ENCODE results near the gene MRM1. TPM values are rescaled to one million over a fixed set of nuclear protein-coding genes. Genes with fewer than 3 reads are reported as not detected.
A peak's percentile ranks its signal among the peaks of the same experiment; 100 is the strongest.

MRM1 gene, protein sequence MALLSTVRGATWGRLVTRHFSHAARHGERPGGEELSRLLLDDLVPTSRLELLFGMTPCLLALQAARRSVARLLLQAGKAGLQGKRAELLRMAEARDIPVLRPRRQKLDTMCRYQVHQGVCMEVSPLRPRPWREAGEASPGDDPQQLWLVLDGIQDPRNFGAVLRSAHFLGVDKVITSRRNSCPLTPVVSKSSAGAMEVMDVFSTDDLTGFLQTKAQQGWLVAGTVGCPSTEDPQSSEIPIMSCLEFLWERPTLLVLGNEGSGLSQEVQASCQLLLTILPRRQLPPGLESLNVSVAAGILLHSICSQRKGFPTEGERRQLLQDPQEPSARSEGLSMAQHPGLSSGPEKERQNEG
- total RNA-seq, result 1 to 10 TPM; 5.1 to 8.9 (median 5.9) TPM

GRCh38 chr17:36601303-36602029, at the start of gene MRM1:
Gene MRM1, plus strand, starts transcription at chr17:36601583. Its CDS starts 228 bp downstream, at chr17:36601811.
- 0% methylated on average over 19 to 20 of the region's 60 CpGs for WGBS, 2 donors
- DNase-seq (ENCODE audit: low spot score in 2 of 2), result peak; percentile 84 to 98
- no peak for TF ChIP-seq POLR2A (IDR thresholded peaks at IDR 0.05)
- TF ChIP-seq CTCF (IDR thresholded peaks at IDR 0.05), result no peak
- intact Hi-C loops (cut with DNase I; ENCODE audit: low total_unique reads), result no loop called here
- peak within 1 kb of the TSS; percentile 68 for H3K4me3 ChIP-seq (ENCODE audit: low read depth, poor library complexity, severe bottlenecking)

DNA sequence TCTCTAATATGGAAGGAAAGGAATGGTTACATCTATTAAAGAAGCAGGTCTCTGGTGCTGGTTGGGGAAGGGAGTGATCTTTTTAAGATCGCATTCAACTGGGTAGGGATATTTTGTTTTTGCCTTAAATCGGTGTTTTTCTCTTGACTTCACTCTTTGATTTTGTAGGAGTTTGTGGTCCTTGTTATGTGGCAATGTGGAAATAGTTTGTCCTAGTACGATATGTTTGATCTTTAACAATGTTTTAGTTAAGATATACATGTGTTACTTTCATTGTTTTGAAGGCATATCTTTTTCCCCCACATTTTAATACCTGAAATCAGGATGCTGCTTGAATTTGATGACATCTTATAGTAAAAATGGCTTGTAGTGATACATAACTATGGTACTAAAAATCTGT, 47.9 kb upstream of the MRM1 start:
- 87 to 95% methylated on average over 3 of the region's 3 CpGs for WGBS, 2 donors
- intact Hi-C loops (cut with DNase I; ENCODE audit: low total_unique reads), result no loop called here
- H3K4me3 ChIP-seq (ENCODE audit: low read depth, poor library complexity, severe bottlenecking), result no peak overlapping the region

GRCh38 chr17:36566081-36566480, 35.3 kb upstream of the MRM1 start:
- DNase-seq (ENCODE audit: low spot score in 2 of 2), result no peak
- no peak overlapping the region for H3K4me3 ChIP-seq (ENCODE audit: low read depth, poor library complexity, severe bottlenecking)
- TF ChIP-seq POLR2A (IDR thresholded peaks at IDR 0.05) (no peak), CTCF (IDR thresholded peaks at IDR 0.05) (no peak)
- intact Hi-C loops (cut with DNase I; ENCODE audit: low total_unique reads), result no loop called here
- 93 to 96% methylated on average over 4 of the region's 4 CpGs for WGBS, 2 donors

More for the DNA sequence above, 47.9 kb upstream of the MRM1 start:
- TF ChIP-seq POLR2A (IDR thresholded peaks at IDR 0.05) (no peak), CTCF (IDR thresholded peaks at IDR 0.05) (no peak)
- no peak for DNase-seq (ENCODE audit: low spot score in 2 of 2)

GRCh38 chr17:36575028-36575427, 26.4 kb upstream of the MRM1 start:
- intact Hi-C loops (cut with DNase I; ENCODE audit: low total_unique reads), result no loop called here
- TF ChIP-seq POLR2A (IDR thresholded peaks at IDR 0.05), result no peak
- no peak for TF ChIP-seq CTCF (IDR thresholded peaks at IDR 0.05)
- no peak overlapping the region for H3K4me3 ChIP-seq (ENCODE audit: low read depth, poor library complexity, severe bottlenecking)
- DNase-seq (ENCODE audit: low spot score in 2 of 2), result no peak
- 89 to 94% methylated on average over 12 of the region's 12 CpGs for WGBS, 2 donors

- no peak for DNase-seq (ENCODE audit: low spot score in 2 of 2)
- H3K4me3 ChIP-seq (ENCODE audit: low read depth, poor library complexity, severe bottlenecking), result no peak overlapping the region
- no peak for TF ChIP-seq POLR2A (IDR thresholded peaks at IDR 0.05)
- no peak for TF ChIP-seq CTCF (IDR thresholded peaks at IDR 0.05)
- intact Hi-C loops (cut with DNase I; ENCODE audit: low total_unique reads), result no loop called here
- WGBS, 2 donors, result 43 to 47% methylated on average over 2 of the region's 2 CpGs
Observed at GRCh38 chr17:36576793-36577192, 24.6 kb upstream of the MRM1 start.

Data from lower leg skin (tissue), 4 donors.